Astrocyte (in vitro differentiated cells and primary cell): ENCODE data around the gene HAPSTR1. TPM values are rescaled to one million over a fixed set of nuclear protein-coding genes. Genes with fewer than 3 reads are reported as not detected.

Experiments
- DNase-seq: peaks from one replicate; pipeline ENCODE4 v3.0.0-alpha.2; 2010; ENCODE audit warnings: low read depth
- FAIRE-seq: peaks from 2 replicates; lab custom pipeline; 2011; peaks lifted over from hg19 to GRCh38; lab: Jason Lieb, UNC
- H2AFZ ChIP-seq: 2 replicates; pipeline ENCODE4 v1.6.0; 2012; ENCODE audit warnings: low read depth, low read length, inconsistent platforms
- H3K27ac ChIP-seq: 2 replicates; pipeline ENCODE4 v1.5.1; 2011; ENCODE audit warnings: low read depth, low read length, inconsistent platforms
- H3K27me3 ChIP-seq: 2 replicates; pipeline ENCODE4 v1.6.0; 2011; ENCODE audit warnings: low read length, inconsistent platforms; ENCODE audit not compliant: insufficient read depth
- H3K36me3 ChIP-seq: 2 replicates; pipeline ENCODE4 v1.5.1; 2011; ENCODE audit warnings: low read length, inconsistent platforms; ENCODE audit not compliant: insufficient read depth
- H3K4me1 ChIP-seq: 2 replicates; pipeline ENCODE4 v1.5.1; 2011; ENCODE audit warnings: low read length, inconsistent platforms; ENCODE audit not compliant: insufficient read depth
- H3K4me2 ChIP-seq: 2 replicates; pipeline ENCODE4 v1.6.0; 2012; ENCODE audit warnings: low read length, inconsistent platforms
- H3K4me3 ChIP-seq: 2 replicates; pipeline ENCODE4 v1.5.1; 2011; ENCODE audit warnings: low read depth, mild to moderate bottlenecking, low read length, inconsistent platforms; ENCODE audit not compliant: insufficient read depth
- H3K79me2 ChIP-seq: 2 replicates; pipeline ENCODE4 v1.6.0; 2012; ENCODE audit warnings: mild to moderate bottlenecking, low read length, inconsistent platforms; ENCODE audit not compliant: insufficient read depth
- H3K9ac ChIP-seq: 2 replicates; pipeline ENCODE4 v1.6.0; 2012; ENCODE audit warnings: mild to moderate bottlenecking, low read length, inconsistent platforms
- H3K9me3 ChIP-seq: 2 replicates; pipeline ENCODE4 v1.5.1; 2012; ENCODE audit warnings: low read depth, mild to moderate bottlenecking, low read length, inconsistent platforms; ENCODE audit not compliant: insufficient read depth
- H4K20me1 ChIP-seq: 2 replicates; pipeline ENCODE4 v1.6.0; 2012; ENCODE audit warnings: low read length, inconsistent platforms; ENCODE audit not compliant: insufficient read depth
- H3K27ac Mint-ChIP-seq: one replicate; pipeline ENCODE4 v1.8.0; 2021; ENCODE audit warnings: mild to moderate bottlenecking, mixed read lengths; ENCODE audit not compliant: unreplicated experiment
- H3K27me3 Mint-ChIP-seq: one replicate; pipeline ENCODE4 v1.8.0; 2021; ENCODE audit warnings: low read depth, mixed read lengths; ENCODE audit not compliant: unreplicated experiment
- H3K36me3 Mint-ChIP-seq: one replicate; pipeline ENCODE4 v1.8.0; 2021; ENCODE audit warnings: low read depth, mixed read lengths; ENCODE audit not compliant: unreplicated experiment
- H3K4me1 Mint-ChIP-seq: one replicate; pipeline ENCODE4 v1.8.0; 2021; ENCODE audit warnings: low read depth, mixed read lengths; ENCODE audit not compliant: unreplicated experiment
- H3K4me3 Mint-ChIP-seq: one replicate; pipeline ENCODE4 v1.8.0; 2021; ENCODE audit warnings: mild to moderate bottlenecking, moderate library complexity, mixed read lengths; ENCODE audit not compliant: unreplicated experiment
- H3K9me3 Mint-ChIP-seq: one replicate; pipeline ENCODE4 v1.8.0; 2021; ENCODE audit warnings: mild to moderate bottlenecking, mixed read lengths; ENCODE audit not compliant: unreplicated experiment
- CTCF ChIP-seq: IDR thresholded peaks from 2 replicates; pipeline ENCODE4 v1.5.1; 2011; ENCODE audit warnings: low read depth, mild to moderate bottlenecking, inconsistent platforms, low read length, moderate library complexity; ENCODE audit not compliant: insufficient read depth
- EZH2 ChIP-seq: IDR thresholded peaks from 2 replicates; pipeline ENCODE4 v1.6.1; 2012; ENCODE audit warnings: mild to moderate bottlenecking, low read length, inconsistent platforms; ENCODE audit not compliant: insufficient read depth
- total RNA-seq: library from RNA; stranded (reverse); gene quantifications from 2 replicates; pipeline ENCODE4 v1.2.1, GENCODE V29; 2021

Gene HAPSTR1
- total RNA-seq, 1 donor from 2014 or later = 99.5 TPM

- FAIRE-seq (no peak), DNase-seq (no peak)
- Histone ChIP-seq H3K9ac (no peak overlapping the region), H3K79me2 (no peaks in the 10 kb centered on the region), H3K9me3 (peaks cover 4% of the 10 kb centered on the region), H3K4me2 (no peak overlapping the region), H3K36me3 (no peaks in the 10 kb centered on the region), H4K20me1 (no peaks in the 10 kb centered on the region), H3K27ac (no peak overlapping the region), H3K4me1 (peaks cover 19% of the 10 kb centered on the region), H2AFZ (no peak overlapping the region), H3K4me3 (no peak overlapping the region), H3K27me3 (no peaks in the 10 kb centered on the region)
- Mint-ChIP-seq H3K36me3 (no peaks in the 10 kb centered on the region), H3K9me3 (peaks cover 3% of the 10 kb centered on the region), H3K4me1 (peaks cover 12% of the 10 kb centered on the region), H3K27me3 (no peaks in the 10 kb centered on the region), H3K27ac (peak overlapping the region; percentile 4), H3K4me3 (no peak overlapping the region)
- TF ChIP-seq EZH2 (no peak), CTCF (no peak)
Observed at GRCh38 chr16:9070254-9070653, 21.2 kb upstream of the HAPSTR1 start.

GRCh38 chr16:9071377-9071776 lies 20.1 kb upstream of the HAPSTR1 start:
- Mint-ChIP-seq H3K36me3 (no peaks in the 10 kb centered on the region), H3K27ac (no peak overlapping the region), H3K4me1 (peaks cover 12% of the 10 kb centered on the region), H3K9me3 (peaks cover 7% of the 10 kb centered on the region), H3K27me3 (no peaks in the 10 kb centered on the region), H3K4me3 (no peak overlapping the region)
- no peak for TF ChIP-seq EZH2
- TF ChIP-seq CTCF = no peak
- DNase-seq (no peak), FAIRE-seq (no peak)
- Histone ChIP-seq H3K36me3 (no peaks in the 10 kb centered on the region), H3K9me3 (peaks cover 4% of the 10 kb centered on the region), H3K9ac (no peak overlapping the region), H3K4me3 (no peak overlapping the region), H2AFZ (no peak overlapping the region), H3K27ac (no peak overlapping the region), H4K20me1 (no peaks in the 10 kb centered on the region), H3K79me2 (no peaks in the 10 kb centered on the region), H3K27me3 (no peaks in the 10 kb centered on the region), H3K4me1 (peaks cover 24% of the 10 kb centered on the region), H3K4me2 (no peak overlapping the region)

- peak overlapping the region; percentile 6 for H2AFZ ChIP-seq
Observed at GRCh38 chr16:9072806-9073341, 18.6 kb upstream of the HAPSTR1 start.

More at GRCh38 chr16:9072806-9073341, 18.6 kb upstream of the HAPSTR1 start:
- no peak for FAIRE-seq
- Mint-ChIP-seq H3K9me3 (peaks cover 7% of the 10 kb centered on the region), H3K4me1 (peaks cover 24% of the 10 kb centered on the region), H3K27me3 (no peaks in the 10 kb centered on the region), H3K27ac (peak overlapping the region; percentile 98), H3K4me3 (no peak overlapping the region), H3K36me3 (no peaks in the 10 kb centered on the region)
- Histone ChIP-seq H3K79me2 (no peaks in the 10 kb centered on the region), H3K4me2 (peak overlapping the region; percentile 72), H4K20me1 (no peaks in the 10 kb centered on the region), H3K4me1 (peaks cover 37% of the 10 kb centered on the region), H3K4me3 (no peak overlapping the region), H3K9ac (peak overlapping the region; percentile 51), H3K9me3 (peaks cover 4% of the 10 kb centered on the region), H3K36me3 (no peaks in the 10 kb centered on the region), H3K27ac (peak overlapping the region; percentile 73), H3K27me3 (no peaks in the 10 kb centered on the region)
- TF ChIP-seq CTCF (no peak), EZH2 (no peak)
- peak; percentile 94 for DNase-seq
